OCI-LY3 (cell line): ENCODE measurements around the gene DPM1.

Source experiments
- H2AFZ ChIP-seq: fragments of 200-600, 300-600 bp; shearing (Covaris generic); 2 replicates; pipeline ENCODE4 v1.6.0; 2014; ENCODE audit warnings: antibody characterized with exemption, low read depth, low read length
- H3K27ac ChIP-seq: fragments of 200-600, 300-600 bp; sonication (generic); 2 replicates; pipeline ENCODE4 v1.5.1; 2014; ENCODE audit warnings: mild to moderate bottlenecking, low read length, moderate library complexity, mixed read lengths
- H3K27me3 ChIP-seq: fragments of 200-600, 300-600 bp; sonication (generic); 2 replicates; pipeline ENCODE4 v1.6.1; 2014; ENCODE audit warnings: low read depth, low read length, mixed read lengths
- H3K36me3 ChIP-seq: fragments of 200-600, 300-600 bp; sonication (generic); replicated peaks from 2 replicates; pipeline ENCODE3; 2014; ENCODE audit warnings: low read depth, low read length, mixed read lengths
- H3K4me1 ChIP-seq: fragments of 300-600, 200-600 bp; sonication (generic); 2 replicates; pipeline ENCODE4 v1.6.1; 2014; ENCODE audit warnings: low read length, mixed read lengths
- H3K4me2 ChIP-seq: fragments of 200-600, 300-600 bp; sonication (generic); 2 replicates; pipeline ENCODE4 v1.6.1; 2014; ENCODE audit warnings: low read length, mixed read lengths
- H3K4me3 ChIP-seq: fragments of 300-600, 200-600 bp; sonication (generic); 2 replicates; pipeline ENCODE4 v1.5.1; 2014; ENCODE audit warnings: antibody characterized with exemption, mild to moderate bottlenecking, low read length, moderate library complexity
- H3K79me2 ChIP-seq: fragments of 300-600, 200-600 bp; shearing (Covaris generic); 2 replicates; pipeline ENCODE4 v1.6.1; 2014; ENCODE audit warnings: mild to moderate bottlenecking, low read length, mixed read lengths
- H3K9ac ChIP-seq: fragments of 300-600, 200-600 bp; shearing (Covaris generic); 2 replicates; pipeline ENCODE4 v1.6.0; 2014; ENCODE audit warnings: mild to moderate bottlenecking, low read length, moderate library complexity
- H3K9me3 ChIP-seq: fragments of 200-600, 300-600 bp; shearing (Covaris generic); 2 replicates; pipeline ENCODE4 v1.6.1; 2014; ENCODE audit warnings: low read length, mixed read lengths; ENCODE audit not compliant: insufficient read depth
- H4K20me1 ChIP-seq: fragments of 200-600, 300-600 bp; sonication (generic); 2 replicates; pipeline ENCODE4 v1.6.1; 2016; ENCODE audit warnings: low read length, mixed read lengths; ENCODE audit not compliant: insufficient read depth
- CTCF ChIP-seq: fragments of 200-600, 300-600 bp; sonication (generic); IDR thresholded peaks from 2 replicates; pipeline ENCODE4 v1.5.1; 2014; ENCODE audit warnings: antibody characterized with exemption, low read length, low read depth
- EZH2phosphoT487 ChIP-seq: fragments of 200-600 bp; shearing (Covaris generic); IDR thresholded peaks from 2 replicates; pipeline ENCODE4 v1.6.1; 2018; ENCODE audit warnings: antibody characterized with exemption, mixed run types, low read depth

DPM1 gene

GRCh38 chr20:50943069-50943468 is 15.3 kb downstream of the DPM1 start:
- Histone ChIP-seq H3K27me3 (no peaks in the 10 kb centered on the region), H3K9ac (no peak overlapping the region), H3K36me3 (peaks cover 63% of the 10 kb centered on the region), H3K4me1 (no peaks in the 10 kb centered on the region), H3K79me2 (no peaks in the 10 kb centered on the region), H3K4me3 (no peak overlapping the region), H4K20me1 (no peaks in the 10 kb centered on the region), H3K9me3 (no peaks in the 10 kb centered on the region), H3K27ac (no peak overlapping the region), H2AFZ (no peak overlapping the region), H3K4me2 (no peak overlapping the region)
- TF ChIP-seq EZH2phosphoT487 = no peak
- no peak for TF ChIP-seq CTCF

GRCh38 chr20:50933589-50933988 is 24.7 kb downstream of the DPM1 start:
- Histone ChIP-seq H2AFZ (no peak overlapping the region), H3K27ac (no peak overlapping the region), H3K9ac (no peak overlapping the region), H3K79me2 (peaks cover 24% of the 10 kb centered on the region), H3K4me3 (no peak overlapping the region), H4K20me1 (peaks cover 7% of the 10 kb centered on the region), H3K4me2 (no peak overlapping the region), H3K36me3 (peaks cover 58% of the 10 kb centered on the region), H3K4me1 (peaks cover 16% of the 10 kb centered on the region), H3K9me3 (no peaks in the 10 kb centered on the region), H3K27me3 (no peaks in the 10 kb centered on the region)
- TF ChIP-seq CTCF = no peak
- no peak for TF ChIP-seq EZH2phosphoT487

- no peak overlapping the region for H3K27ac ChIP-seq
- H3K9ac ChIP-seq = no peak overlapping the region
- no peak overlapping the region for H3K4me3 ChIP-seq
- no peak overlapping the region for H2AFZ ChIP-seq
- no peaks in the 10 kb centered on the region for H3K9me3 ChIP-seq
- H3K27me3 ChIP-seq = no peaks in the 10 kb centered on the region
- H3K36me3 ChIP-seq = peaks cover 63% of the 10 kb centered on the region
- peaks cover 24% of the 10 kb centered on the region for H3K4me1 ChIP-seq
- H4K20me1 ChIP-seq = peaks cover 15% of the 10 kb centered on the region
- H3K4me2 ChIP-seq = no peak overlapping the region
- no peak for TF ChIP-seq EZH2phosphoT487
- TF ChIP-seq CTCF = no peak
- peaks cover 32% of the 10 kb centered on the region for H3K79me2 ChIP-seq
These were observed 25.5 kb downstream of the DPM1 start for GRCh38 chr20:50932691-50933280.

- Histone ChIP-seq H3K9me3 (no peaks in the 10 kb centered on the region), H2AFZ (peak overlapping the region; percentile 65; the same call in 1 of the 2 replicates), H3K4me3 (peak overlapping the region; percentile 74), H3K27me3 (no peaks in the 10 kb centered on the region), H3K79me2 (peaks cover 39% of the 10 kb centered on the region), H4K20me1 (peaks cover 22% of the 10 kb centered on the region), H3K36me3 (peaks cover 67% of the 10 kb centered on the region), H3K9ac (peak overlapping the region; percentile 62; the same call in 1 of the 2 replicates), H3K4me2 (peak overlapping the region; percentile 75), H3K27ac (peak overlapping the region; percentile 73), H3K4me1 (peaks cover 24% of the 10 kb centered on the region)
- TF ChIP-seq EZH2phosphoT487 = no peak
- no peak for TF ChIP-seq CTCF
These were observed 26.3 kb downstream of the DPM1 start for GRCh38 chr20:50932016-50932485.
